ENCODE measurements around the gene ADCY2.
"Not testable (repeated sequence)": the region's sequence is repeated elsewhere in the genome, so short reads cannot be mapped to it uniquely, and the experiment has no call there.

The ADCY2 gene

DNA sequence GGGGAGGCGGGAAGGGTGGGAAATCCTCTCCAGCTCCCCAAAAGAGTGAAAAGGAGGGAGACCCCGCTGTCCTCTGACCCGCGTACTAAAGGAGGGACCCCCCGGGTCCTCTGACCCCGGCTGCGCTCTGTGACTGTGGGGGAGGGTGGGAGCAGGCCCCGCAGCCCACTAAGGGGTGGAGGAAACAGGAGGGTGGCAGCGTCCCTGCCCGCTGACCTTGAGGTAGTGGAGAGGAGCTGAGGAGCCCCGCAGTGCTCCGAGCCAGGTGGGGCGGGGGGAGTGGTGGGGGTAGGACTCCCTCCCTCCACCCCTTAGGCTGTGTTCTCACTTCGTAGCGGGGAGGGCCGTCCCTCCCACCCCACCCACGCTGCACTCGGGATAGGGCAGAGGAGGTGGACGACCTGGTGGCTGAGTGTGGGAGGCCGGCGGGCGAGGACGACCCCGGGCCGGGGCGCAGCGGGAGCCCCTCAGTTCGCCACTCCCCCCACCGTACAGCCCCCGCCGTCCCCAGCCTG is 449 bp upstream of the ADCY2 start:
- no peak for DNase-seq (ENCODE audit: low read depth in 2 of 2)

DNA sequence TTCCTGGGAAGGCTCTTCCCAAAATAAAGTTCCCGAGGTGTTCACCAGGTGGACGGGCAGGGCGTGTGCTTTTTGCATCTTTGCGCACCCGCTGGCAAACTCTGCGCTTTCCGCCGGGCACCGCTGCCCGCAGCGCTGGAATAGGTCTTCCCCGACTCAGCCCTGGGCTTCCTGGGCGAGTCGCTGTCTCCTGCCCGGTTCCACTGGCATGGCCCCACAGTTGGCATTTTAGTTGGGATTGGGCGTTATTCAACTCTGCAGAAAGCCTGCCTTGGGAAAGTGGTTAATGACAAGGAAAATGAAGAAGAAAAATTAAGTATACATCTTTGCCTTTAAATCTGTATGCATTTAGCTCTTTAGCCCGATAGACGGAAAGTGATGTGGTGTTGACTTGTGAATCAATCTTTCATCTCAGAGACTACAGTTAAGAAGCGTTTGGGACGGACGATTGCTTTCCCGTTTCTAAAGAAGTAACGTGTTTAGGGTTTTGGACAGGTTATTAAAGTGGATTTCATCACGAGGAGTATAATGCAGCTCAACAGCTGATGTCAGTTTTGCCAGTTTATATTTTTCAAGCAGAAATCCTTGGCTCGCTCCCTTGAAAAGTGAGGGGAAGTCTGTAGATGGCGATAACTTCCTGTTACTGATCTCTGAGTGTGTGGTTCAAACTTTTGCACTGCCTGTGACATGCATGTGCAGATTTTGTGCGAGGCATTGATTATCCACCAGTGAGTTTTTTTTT is 946 bp downstream of the ADCY2 start:
- no peak for DNase-seq (ENCODE audit: low read depth in 2 of 2)

DNA sequence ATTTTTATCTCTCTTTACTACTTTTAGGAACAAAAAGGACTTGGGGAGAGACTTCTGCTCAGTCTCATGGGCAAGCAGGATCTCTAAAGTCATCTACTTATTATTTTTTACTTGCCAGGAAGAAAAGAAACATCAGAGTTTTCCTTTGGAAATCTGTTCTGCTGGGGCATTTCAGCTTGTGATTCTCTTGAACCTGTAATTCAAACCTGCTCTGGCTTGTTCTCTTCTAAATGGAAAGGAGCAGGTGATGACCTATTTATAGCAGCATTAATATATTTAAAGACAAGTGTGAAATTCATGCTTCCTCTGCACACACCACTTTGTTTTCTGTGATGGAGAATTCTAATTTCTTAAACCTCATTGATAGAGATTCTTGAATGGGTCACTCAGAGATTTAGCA is 2.0 kb downstream of the ADCY2 start:
- no peak for DNase-seq (ENCODE audit: low read depth in 2 of 2)

DNA sequence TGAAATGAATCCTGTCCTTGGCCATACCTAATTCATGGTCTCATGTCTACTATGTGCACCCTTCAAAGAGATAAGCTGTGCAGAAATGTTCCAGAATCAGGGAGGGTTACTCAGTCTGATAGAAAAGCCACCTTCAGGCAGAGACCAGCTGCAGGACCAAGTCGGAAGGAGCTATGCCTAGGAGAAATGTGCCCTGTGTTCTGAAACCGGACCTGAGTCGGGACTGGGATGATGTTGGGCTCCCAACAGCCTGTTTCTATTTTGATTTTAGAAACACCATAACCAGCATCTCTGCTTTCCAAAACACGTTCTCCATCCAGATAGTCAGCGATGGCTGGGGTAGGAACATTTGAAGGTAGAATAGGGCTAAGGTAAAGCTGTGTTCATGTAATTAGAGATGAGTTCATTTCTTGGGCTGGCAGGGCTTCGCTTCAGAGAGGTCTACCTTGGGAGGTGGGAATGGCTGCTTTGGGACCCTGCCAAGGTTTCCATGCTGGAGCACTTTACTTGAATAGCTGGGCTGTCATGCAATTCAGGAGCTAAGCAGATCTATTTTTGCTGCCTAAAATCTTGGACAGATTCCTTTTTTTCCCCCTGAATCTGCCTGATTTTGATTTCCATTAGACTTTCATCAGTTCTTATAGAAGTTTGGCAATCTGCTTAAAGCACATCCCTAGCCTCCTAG is 2.8 kb downstream of the ADCY2 start:
- DNase-seq (ENCODE audit: low read depth in 2 of 2), result no peak

DNA sequence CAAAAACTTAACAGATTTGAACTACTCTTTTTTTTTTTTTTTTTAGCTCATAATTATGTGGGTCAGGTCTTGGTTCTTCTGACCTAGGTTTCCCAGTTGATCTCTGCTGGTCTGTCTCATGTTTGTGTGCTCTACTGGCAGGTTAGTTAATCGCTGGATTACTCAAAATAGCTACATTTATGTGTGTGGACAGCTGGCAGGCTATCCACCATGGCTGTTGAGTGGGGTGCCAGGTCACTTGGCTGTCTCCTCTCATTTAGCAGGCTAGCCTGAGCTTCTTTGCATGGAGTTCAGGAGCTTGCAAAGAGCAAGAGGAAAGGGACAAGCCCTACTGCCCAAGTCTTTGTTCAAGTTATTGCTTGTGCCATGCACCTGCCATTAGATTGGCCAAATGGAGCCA is 9.3 kb downstream of the ADCY2 start:
- no peak for DNase-seq (ENCODE audit: low read depth in 2 of 2)

DNA sequence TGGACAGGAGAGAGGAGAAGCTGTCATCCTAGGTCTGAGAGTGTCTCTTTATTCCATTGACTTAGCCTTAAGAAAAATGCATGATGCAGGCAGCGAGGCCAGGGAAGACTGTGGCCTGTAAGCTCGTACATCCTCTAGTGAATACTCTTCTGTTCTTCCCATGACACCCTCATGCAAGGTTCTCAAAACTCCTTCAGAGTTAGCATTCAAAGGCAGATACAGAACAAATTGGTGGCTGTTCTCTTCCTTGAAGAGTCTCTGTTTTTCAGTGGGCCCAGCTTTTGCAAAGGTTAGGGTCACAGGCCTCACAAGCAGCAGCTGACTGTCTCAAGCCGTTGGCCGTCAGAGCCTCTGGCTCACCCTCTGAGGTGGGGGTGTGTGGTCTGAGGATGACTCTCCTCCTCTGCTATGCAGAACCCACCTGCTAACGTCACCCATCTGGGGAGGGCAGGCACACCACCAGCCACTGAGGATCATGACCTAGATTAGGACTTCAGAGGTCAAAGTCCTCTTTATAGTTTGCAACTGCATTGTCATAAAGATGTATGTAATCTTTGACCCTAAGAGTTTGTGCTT is 15.1 kb downstream of the ADCY2 start:
- DNase-seq (ENCODE audit: low read depth in 2 of 2), result no peak

DNA sequence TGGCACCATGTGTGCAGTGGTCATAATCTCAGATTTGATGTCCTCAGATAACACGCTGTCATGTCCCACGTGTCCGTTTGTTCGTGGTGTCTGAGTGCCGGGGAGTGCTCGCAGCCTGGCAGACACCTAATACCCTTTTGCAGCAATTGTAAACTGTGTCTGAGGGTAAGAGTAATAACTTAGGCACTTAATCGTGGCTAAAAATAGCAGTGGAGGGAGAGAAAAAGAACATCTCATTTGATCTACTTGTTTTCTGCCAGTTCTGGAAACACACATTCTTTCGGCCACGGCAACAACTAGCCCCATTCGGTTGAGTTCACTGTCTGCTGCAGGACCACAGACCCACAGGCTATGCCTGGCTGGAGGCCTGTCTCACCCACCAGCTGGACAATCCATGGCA is 16.5 kb downstream of the ADCY2 start:
- DNase-seq (ENCODE audit: low read depth in 2 of 2), result no peak

DNA sequence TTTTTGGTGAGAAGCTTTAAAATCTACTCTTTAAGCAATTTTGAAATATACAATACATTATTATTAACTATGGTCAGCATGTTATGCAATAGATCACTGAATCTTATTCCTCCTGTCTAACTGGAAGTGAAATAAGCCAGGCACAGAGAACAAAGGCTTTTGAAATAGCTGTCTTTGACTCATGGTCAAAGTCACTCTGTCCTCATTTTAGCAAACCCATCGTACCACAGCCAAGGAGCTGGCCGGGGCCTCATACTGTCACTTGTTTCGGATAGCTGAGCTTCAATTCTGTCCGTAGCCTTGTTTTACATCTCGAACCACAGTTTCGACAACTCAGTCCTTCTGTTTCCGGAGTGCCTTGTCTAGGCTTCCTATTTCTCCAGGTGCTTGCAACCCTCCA is 19.2 kb downstream of the ADCY2 start:
- DNase-seq (ENCODE audit: low read depth in 2 of 2), result no peak

DNA sequence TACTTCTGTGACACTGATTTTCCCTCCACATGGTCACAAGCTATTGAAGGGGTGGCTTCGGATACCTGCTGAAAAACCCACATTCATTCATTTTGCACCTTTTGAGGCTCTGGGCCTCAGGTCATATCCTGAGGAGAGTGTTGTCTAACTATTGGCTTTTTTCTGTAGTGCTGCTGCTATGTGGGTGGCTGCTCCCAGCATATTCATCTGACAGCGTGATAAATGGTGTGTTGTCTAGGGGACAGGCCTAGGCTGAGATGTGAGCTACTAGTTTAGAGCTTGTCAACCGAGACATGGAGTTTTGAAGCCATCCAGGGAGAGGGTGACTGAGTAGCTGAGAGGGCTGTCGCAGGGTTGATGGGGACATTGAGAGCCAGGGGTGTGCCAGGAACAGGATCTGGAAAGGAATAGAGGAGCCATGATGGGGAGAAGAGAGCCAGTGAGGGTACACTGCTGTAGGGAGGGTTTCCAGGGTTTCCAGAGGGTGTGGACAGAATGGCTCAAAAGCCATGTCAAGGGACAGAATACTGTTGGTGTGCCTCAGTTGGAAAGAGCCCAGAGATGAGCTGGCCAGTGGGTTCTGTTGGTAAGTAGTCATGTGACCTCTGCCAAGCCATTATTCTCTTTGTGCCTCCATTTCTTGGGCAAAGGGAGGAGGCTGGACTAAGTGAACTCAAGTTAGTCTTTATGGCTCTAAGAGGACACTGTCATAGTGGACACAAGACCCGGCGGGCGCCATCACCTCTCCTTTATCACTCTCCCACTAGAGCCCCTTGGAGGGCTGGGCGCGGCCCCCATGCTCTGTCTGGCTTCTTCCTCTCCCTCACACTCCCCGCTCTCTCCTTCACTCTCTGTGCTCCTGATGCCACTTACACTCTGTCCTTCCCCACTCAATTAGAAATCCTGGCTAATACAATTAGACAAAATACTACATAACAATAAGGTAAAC is 19.9 kb downstream of the ADCY2 start:
- DNase-seq (ENCODE audit: low read depth in 2 of 2), result no peak

DNA sequence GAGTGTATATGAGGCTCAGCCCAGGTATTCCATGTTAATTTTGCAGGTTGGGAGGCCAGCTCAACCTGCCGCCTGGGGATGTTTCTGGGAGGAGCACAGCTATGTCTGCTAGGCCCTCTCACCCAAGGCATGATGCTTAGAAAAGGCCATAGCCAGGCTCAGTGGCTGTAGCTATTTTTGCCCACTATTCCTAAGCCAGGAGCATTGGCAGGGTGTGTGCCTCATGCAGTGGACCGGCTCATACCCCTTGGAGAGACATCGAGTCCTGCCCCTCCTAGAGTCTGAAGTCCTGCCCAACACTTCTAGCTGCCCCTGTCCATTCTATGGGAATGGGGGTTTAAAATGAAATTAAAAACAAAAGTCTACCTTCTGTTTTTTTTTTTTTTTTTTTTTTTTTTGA is 22.3 kb downstream of the ADCY2 start:
- DNase-seq (ENCODE audit: low read depth in 2 of 2), result no peak

DNA sequence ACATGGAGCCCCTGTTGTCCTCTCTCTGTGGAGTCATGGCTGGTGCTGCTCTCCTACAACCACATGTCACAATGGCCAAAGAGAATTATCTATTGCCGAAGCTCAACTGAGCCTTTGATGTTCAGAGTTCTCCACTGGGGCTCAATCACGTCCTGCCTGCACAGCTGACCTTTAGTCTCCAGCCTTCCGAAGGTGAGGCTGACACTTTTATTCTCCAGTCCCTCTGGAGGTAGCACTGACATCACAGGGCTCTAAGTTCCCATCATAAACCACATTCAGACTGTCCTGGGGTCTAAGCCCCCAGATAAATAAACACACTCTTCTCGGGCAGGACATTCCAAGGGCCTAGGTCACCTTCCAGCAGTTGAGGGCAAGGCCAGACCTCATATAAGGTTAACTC is 23.4 kb downstream of the ADCY2 start:
- DNase-seq (ENCODE audit: low read depth in 2 of 2), result no peak

DNA sequence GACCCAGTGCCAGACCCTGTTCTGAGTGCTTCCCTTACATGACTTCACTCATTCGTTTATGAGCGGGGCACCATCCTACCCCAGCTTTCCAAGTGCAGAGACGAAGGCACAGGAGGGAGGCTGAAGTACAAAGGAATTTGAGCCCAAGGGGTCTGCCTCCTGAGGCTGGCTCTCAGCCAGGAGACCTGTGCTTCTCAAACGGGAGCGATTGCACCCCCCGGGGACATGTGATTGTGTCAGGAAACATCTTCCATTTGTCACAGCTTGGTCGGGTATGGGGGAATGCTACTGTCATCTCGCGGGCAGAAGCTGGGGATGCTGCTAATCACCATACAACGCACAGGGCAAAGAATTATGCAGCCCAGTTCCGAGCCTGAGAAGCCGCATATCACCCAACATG is 23.9 kb downstream of the ADCY2 start:
- DNase-seq (ENCODE audit: low read depth in 2 of 2), result no peak

DNA sequence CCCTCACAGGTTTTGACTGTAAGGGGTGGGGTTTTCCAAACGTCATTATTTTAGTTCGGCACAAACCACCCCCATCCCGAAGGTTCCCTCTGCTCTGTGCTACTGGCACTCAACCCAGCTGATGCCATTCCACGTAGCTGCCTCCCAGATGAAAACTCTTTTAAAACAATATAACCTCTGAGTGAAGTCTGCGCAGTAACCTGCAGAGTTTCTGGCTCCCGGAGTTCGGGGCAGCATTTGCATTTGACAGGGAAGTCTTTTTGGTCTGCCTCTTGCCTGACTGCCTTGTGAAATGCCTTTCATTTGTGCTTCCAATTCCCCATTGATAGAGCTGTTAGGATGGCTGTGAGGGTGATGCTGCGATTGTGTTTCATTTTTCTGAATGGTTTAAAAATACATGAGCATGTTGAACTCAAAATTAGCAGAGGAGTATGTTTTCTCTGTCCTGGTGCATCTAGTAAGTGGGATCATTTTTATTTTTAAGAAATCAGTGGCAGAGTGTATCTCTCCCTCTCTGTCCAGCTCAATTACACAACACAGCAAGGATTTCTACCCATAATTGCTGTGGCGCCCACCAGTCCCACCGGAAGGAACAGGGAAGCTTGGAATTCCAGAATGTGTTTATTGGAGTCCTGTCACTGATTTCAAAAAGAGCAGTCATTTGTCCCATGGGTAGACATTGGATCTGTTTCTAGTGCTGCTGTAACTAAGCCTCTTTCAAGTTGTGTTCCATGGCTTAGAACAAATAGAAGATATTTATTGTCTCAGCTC is 24.8 kb downstream of the ADCY2 start:
- DNase-seq (ENCODE audit: low read depth in 2 of 2), result no peak

DNA sequence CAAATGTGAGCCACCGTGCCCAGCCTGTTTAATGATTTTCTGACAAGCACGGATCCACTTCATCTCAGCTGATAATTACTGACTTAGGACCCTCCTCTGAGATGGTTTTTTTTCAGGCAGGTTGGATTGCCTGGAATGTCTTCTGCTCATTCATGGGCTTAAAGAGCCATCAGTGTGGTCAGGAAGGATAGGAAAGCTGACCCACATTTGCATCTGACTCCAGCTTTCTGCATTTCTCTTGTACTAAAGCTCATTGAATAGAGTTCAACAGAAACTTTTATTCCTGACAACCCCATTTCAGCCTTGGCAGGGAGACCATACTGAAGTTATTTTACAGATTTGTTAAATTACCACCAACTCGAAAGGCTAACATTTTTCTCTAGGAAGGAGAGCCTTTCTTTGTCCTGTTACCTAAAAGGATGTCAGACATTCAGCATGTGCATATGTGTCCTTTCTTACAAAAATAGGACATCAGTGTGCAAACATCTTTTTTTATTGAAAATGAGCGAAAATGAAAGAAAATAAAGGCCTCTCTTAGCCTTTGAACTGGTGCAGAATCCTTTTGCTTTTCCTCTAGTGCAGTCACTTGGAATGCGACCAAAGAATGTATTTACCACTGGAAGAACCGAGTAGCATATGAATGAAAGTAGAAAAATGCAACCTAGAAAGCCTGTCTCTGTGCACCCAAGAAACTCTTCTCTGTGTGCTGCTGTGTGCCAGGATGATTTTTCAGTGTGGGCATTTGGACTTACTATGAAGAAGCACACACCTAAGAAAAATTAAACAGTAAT is 26.6 kb downstream of the ADCY2 start:
- DNase-seq (ENCODE audit: low read depth in 2 of 2), result no peak

DNA sequence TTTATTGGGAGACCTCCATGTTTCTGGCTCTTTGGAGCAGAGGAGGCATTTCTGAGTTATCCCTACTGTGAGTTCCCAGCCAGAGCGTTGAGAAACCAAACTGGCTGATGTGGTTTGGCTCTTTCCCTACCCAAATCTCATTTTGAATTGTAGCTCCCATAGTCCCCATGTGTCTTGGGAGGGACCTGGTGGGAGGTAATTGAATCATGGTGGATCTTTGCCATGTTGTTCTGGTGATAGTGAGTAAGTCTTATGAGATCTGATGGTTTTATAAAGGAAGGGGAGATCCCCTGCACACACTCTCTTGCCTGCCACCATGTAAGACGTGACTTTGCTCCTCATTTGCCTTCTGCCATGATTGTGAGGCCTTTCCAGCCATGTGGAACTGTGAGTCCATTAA is 27.3 kb downstream of the ADCY2 start:
- DNase-seq (ENCODE audit: low read depth in 2 of 2), result not testable (repeated sequence)

DNA sequence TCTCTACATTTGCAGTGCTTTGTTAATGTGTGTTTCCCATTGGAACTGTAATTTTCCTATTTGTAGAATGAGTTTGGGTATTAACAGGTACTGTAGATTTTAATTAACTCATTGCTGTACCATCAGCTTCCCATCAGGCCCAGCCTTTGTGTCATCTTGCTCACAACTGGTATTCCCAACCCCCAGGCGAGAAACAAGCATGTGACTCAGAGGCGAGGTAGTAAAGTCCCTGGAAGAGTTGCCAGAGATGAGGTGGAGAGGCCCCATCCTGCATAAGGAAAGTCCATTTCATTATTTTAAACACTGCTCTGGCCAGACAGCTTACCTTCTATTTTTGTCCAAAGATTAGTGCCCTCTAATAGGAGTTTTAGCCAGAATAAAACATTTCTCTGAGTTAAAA is 29.9 kb downstream of the ADCY2 start:
- no peak for DNase-seq (ENCODE audit: low read depth in 2 of 2)

DNA sequence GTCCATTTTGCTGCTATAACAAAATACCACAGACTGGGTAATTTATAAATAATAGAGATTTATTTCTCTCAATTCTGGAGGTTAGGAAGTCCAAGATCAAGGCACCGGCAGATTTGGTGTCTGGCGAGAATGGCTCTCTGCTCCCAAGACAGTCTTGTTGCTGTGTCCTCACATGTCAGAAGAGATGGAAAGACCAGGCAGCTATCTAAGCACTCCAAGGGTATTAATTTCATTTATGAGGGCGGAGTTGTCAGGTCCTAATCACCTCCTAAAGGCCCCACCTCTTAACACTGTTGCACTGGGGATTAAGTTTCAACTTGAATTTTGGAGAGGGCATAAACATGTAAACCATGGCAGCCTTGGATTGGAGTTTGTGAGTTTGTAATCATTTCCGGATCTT is 30.3 kb downstream of the ADCY2 start:
- no peak for DNase-seq (ENCODE audit: low read depth in 2 of 2)

DNA sequence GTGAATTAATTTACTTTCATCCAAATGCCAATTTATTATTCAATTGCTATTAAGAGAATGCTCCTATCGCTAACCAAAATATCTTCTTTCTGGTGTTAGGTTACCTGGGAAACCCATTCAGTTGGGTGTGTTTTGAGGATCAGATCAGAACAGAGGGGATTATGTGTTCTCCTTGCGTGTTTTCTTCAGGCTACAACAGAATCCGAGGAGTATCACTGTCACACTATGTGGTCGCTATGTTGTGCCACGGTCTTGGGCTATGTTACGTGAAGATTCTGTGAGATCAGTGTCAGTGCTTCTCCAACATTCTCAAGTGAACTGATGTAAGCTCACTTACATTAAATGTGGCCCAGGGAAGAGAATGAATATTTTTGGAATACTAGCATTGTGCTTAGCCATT is 39.0 kb downstream of the ADCY2 start:
- no peak for DNase-seq (ENCODE audit: low read depth in 2 of 2)

DNA sequence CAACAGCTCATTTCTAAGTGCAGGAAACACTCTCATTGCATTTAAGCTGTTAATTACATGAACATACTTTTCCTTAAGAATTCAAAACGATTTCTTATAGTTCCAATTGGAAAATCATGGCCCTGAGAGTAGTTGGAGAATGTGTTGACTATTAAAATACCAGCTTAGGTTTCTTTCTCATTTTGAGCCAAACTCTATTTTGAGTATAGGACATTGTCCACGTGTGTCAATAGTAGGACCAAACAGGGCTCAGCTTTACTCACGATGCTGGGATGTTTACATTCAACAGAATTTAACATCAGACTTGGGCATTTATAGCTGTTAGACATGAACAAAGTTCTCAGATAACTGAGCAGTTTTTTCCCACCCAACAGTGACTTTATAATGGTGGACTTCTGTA is 39.6 kb downstream of the ADCY2 start:
- no peak for DNase-seq (ENCODE audit: low read depth in 2 of 2)

DNA sequence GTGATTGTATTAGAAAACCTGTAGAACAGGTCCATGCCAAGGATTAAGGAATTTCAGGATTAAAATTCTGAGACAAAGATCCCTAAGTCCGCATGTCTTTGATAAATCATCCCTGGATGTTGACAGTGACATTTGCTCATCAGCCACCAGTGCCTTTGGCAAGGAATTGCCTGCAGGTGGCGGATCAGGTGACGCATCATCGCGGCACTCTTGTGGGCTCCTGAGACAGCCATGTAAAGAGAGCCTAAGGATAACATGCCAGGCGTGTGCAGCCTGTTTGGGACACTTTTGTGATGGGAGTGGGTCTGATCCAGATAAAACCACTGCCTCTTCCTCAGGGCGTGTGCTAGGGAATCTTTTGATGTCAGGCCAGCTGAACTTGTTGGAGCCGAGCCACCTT is 40.6 kb downstream of the ADCY2 start:
- DNase-seq (ENCODE audit: low read depth in 2 of 2), result no peak
